ENCODE measurements around the gene FGGY.
A peak's percentile ranks its signal among the peaks of the same experiment; 100 is the strongest.
"Not testable (repeated sequence)": the region's sequence is repeated elsewhere in the genome, so short reads cannot be mapped to it uniquely, and the experiment has no call there.

The FGGY gene

DNA sequence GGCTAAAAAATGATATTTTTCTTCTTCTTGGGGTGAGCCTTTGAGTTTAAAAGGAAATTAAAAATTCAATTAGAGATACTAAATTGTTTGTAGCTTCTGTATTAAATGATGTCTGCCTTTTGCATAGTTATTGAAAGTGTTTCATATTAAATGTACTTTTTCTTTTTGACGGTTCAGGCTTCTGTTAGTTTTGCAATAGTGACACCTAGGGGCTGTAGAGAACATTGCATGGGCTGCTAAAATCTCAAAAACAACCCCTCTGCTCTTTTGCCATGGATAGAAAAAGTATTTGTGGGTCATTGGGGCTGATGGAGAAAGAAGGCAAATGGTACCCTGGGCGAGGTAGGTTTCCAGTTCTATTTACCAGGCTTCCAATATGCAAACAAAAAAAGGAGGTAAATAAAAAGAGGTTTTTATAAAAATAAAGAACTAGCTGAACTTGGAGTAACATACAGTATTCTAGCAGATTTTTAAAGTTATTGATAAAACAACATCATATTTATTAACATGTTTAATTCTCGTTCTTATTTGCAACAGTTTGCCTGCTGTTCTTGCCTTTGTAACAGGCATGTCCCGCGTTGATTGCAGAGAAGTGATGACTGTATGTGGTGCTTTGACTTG is 402.4 kb downstream of the FGGY start:
- no peak for DNase-seq (ENCODE audit: low read depth in 2 of 2)

DNA sequence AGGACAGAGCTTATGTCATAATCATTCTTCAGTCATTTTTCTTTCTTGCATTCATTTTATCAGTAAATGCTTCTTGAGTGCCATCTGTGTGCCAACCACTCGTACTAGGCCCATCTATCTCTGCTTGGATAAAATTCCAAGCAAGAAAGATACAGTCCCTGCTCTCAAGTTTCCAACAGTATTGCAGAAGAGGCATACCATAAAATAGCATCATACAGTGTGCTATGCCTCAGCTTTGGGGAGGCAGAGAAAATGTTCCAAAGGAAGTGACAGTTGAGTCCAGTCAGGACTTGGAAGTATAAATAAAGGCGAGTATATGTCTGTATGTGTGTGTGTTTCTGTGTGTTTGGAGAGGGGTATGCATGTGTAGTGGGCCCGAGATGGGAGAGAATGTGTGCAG is 404.5 kb downstream of the FGGY start:
- DNase-seq (ENCODE audit: low read depth in 2 of 2), result no peak

- peak; percentile 76 to 81 for DNase-seq (ENCODE audit: low read depth in 2 of 2)
Observed at GRCh38 chr1:59703226-59703917, 406.5 kb downstream of the FGGY start.

DNA sequence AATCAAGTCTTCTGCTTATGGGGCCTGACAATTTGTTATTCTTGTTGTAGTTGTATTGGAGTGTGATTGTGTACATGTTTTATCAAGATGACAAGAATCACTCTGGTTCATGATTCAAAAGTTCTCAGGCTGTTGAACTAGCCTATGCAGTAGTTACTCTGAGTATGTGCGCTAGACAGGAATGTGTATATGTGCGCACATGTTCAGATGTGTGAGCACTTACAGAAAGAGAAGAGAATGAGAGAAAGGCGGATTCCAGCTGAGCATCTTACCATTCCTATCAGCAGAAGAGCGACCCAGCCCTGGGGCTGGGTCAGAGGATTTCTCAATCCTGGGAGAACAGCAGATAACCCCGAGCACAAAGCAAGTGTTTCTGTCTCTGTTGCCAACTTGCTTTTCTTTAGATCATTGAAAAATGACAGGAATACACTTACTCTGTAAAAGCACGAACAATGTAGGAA is 407.1 kb downstream of the FGGY start:
- no peak for DNase-seq (ENCODE audit: low read depth in 2 of 2)

GRCh38 chr1:59704716-59705115 is 407.8 kb downstream of the FGGY start:
- DNase-seq (ENCODE audit: low read depth in 2 of 2), result no peak

DNA sequence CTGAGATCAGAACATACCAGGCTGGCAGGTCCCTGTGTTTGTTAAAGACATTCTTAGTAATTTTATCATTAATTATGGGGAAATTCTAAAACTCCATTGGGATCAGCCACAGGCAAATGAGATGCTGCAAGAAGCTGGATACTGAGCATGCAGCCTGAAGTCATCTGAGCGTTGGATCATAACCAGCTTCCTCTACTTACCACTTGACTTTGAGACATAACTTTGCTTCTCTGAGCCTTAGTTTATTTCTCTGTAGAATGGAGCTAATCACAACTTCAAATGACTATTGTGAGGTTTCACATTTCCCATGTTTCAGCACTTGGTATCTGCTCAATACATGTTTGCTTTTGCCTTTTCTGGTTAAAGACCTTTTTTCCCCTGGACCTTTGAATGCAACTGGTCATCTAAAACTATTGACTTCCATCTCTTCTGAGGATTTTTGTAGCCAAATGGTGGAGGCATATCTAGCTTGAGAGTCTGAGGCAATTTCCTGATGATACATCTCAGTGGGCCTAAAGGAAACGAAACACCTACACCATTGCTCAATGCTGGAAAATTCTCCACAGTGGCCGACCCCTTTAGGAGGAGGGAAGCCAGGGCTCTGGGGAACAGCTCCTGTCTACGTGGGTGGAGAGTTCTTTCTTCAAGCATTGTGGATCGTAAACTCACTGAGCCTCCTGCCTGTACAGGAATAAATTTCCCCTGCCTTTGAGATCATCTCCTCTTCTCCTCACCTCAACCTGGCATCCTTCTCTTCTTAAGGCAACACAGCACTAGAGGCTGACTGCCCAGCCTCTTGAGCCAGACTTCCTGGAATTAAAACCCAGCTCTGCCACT is 408.8 kb downstream of the FGGY start:
- peak; percentile 69 to 71 for DNase-seq (ENCODE audit: low read depth in 2 of 2)

DNA sequence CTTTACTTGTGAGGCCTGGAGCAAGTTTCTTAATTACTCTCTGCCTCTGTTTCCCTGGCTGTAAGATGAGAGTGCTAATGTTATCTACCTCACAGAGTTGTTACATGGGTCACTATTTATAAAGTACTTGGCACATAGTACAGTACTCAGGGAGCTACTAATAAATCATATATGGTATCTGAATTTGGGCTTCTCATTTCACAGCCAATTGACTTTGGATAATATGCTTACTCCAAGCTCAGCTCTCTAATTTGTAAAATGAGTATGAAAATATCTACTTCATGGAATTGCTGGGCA is 409.4 kb downstream of the FGGY start:
- no peak for DNase-seq (ENCODE audit: low read depth in 2 of 2)

- DNase-seq (ENCODE audit: low read depth in 2 of 2), result peak; percentile 92
Observed at GRCh38 chr1:59707178-59707791, 410.4 kb downstream of the FGGY start.

DNA sequence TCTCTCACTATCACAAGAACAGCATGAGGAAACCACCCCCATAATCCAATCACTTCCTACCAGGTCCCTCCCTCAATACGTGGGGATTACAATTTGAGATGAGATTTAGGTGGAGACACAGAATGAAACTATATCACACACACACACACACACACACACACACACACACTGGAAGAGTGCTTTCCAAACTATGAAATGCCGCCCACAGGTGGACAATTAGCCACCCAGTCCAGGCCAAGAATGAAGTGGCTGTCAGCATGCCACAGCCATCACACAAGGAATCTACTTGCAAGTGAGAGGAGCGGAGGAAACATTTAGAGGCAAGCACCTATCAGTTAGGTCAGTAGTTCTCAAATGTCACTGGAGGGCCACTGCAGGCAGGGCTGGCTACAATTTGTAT is 412.4 kb downstream of the FGGY start:
- no peak for DNase-seq (ENCODE audit: low read depth in 2 of 2)

- DNase-seq (ENCODE audit: low read depth in 2 of 2), result not testable (repeated sequence)
Observed at GRCh38 chr1:59710920-59711319, 414.0 kb downstream of the FGGY start.

DNA sequence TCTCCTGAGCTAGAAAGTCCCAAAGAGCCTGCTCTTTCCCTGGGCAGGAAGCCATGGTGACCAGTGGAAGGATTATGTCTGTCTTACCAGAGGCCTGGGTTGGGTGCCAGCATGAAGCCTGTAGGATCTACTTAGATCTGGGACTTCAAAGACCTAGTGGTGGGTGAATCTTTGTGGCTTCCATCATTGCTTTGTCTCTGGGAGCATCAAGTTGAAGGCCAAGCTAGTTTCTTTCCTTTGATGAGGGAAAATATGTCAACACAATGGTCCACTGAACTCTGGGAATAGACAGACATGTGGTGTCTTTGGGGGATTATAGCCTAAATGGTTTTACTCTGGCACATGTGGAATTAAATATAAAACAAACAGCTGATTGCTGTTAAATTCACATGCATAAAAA is 417.3 kb downstream of the FGGY start:
- no peak for DNase-seq (ENCODE audit: low read depth in 2 of 2)

DNA sequence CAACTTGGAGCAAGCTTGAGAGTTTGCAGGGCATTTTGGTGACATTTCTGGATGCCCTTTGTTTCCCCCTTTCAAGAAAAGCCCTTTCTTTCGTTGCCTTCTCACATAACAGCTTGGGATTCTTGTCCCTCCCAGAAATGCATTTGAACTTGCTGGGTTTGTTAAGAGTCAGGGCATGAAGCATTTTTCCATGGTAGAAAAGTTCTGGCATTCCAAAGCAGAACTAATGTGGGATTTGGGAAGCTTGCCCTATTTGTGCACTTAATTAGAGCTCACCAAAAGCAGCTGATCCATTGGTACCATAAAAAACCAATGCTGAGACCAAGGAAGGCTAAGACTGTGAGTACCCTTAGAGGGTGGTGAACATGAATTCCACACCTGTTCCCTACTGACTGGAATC is 418.1 kb downstream of the FGGY start:
- no peak for DNase-seq (ENCODE audit: low read depth in 2 of 2)

DNA sequence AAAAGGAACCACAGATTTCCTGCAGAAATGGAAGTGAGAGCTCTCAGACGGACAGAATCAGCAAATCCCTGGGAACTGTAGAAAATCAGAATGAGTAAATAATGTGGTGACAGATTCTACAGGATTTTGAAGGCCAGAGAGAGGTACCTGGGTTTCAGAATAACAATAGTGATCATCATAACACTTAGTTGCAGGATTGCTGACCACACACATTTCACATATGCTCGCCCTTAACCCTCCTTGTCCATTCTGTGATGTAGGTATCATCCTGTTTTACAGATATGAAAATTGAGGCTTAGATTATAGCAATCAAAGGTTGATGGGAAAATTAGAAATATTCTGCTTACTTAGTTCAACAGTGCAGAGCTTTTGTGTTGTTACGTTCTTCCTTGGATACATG is 419.9 kb downstream of the FGGY start:
- no peak for DNase-seq (ENCODE audit: low read depth in 2 of 2)

DNA sequence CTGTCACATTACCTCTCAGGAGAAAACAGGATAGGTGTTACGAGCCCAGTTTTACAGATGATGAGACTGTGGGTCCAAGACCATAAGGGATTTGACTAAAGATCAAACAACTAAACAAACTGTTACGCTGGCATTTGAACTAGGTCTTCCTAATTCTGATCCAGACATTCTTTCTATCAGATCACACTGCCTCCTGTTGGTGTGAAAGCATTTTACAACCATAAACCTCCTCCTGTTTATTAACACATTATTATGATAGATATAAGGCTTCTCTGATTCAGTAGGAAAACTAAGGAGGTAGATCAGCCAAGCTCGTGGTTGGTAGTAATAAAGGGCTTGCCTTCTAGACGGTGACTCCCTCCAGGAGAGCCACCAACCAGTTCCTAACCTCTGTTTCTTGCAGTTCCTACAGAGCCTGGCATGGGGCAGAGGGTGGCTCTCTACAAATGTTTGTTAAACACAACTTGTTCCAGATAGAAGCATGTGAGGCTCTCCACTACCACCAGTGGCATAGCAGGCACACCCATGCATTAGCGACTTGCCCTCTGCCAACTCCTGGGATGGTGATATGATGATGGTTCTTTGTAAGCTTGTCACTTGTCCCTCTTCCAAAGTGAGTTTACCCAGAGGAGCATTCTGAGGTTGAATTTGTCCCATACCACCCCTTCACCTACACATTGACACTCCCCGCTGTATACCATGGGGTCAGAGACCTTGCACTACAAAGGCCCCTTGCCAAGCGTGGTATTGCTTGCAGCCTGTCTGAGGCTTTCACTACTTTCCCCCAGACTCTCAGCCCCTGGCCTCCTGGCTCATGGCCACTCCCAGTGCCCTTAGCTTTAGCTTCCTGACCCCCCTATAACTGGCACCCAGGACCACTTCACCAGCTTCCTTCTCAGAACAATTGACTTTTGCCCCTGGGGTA is 421.4 kb downstream of the FGGY start:
- no peak for DNase-seq (ENCODE audit: low read depth in 2 of 2)

- DNase-seq (ENCODE audit: low read depth in 2 of 2), result no peak
Observed at GRCh38 chr1:59718989-59719360, 422.1 kb downstream of the FGGY start.

- DNase-seq (ENCODE audit: low read depth in 2 of 2), result no peak
Observed at GRCh38 chr1:59720326-59721115, 423.6 kb downstream of the FGGY start.

DNA sequence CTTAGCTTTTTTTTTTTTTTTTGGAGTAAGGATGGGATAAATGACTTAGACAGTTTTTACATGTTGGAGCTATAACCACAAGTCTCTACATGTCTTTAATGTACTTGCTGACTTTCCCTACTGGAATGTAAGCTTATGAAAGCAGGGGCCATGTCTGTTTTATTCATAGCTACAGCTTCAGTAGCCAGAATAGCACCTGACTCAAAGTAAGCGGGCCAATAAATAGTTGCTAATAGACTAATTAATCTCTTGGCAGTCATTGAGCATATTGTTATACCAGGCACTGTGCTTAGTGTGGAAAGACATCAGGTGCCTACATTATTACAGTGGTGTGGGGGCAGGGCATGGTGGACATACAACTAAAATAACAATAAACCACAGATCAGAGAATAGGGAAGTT is 433.4 kb downstream of the FGGY start:
- DNase-seq (ENCODE audit: low read depth in 2 of 2), result peak; percentile 83

- DNase-seq (ENCODE audit: low read depth in 2 of 2), result peak; percentile 83 to 86
Observed at GRCh38 chr1:59730759-59731478, 434.0 kb downstream of the FGGY start.

DNA sequence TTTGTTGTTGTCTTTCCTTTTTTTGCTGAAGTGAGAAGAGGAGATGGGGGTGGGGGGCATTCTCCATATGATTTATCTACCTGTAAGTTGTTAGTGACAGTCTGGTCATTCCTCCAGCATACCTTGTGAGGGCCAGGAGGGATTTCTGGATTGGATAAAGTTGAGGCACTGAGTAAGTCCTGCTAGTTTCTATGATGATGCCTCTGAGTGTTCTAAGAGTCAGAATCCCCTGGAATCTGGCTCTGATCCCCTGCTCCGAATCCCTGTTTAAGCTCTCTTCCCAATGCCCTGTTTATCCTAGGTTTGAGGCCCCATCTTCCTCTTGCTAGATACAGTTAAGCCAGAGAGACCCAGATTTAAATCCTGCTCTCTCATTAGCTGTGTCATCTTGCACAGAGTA is 434.7 kb downstream of the FGGY start:
- no peak for DNase-seq (ENCODE audit: low read depth in 2 of 2)
